Measurements from ENCODE around the gene SLC29A1.

DNA sequence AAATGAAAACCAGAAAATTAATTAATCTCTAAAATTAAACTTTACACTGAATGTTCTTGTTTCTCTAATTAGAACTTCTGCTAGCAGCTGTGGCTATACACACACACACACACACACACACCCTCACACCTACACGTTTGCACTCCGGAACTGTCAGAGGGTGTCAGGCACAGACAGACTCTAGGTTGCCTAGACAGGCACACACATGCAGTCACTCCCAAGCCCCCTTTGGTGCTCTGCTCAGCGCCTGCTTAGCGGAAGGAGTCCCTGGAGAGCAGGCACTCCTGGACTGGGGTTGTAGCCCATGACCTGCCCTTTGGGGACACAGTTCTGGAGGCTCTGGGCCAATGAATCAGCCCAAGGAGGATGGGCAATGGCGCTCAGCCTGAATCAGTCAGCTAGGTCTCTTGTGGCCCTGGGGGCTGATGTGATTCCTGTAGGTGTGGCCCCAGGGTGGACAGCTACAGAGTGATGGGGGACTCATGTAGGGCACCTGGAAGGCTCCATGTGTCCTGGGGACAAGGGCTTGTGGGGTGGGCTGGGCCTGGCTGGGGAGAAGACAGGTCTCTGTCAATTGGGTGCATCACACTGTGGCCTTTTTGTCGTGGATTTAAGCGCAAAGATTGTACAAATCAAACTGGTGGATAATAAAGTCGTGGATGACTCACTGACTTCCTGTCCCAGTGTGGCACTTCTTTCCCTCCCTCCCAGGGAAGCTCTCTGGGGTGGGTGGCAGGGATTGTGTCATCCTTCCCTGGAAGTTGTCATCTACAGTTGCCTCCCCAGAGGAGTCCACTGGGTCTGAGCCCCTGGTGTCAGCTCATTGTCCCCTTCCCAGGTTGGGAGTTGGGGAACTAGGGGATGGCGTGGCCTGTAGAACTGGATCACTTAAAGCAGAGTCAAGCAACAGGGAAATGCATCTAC lies 55.6 kb downstream of the SLC29A1 start:
- TF ChIP-seq POLR2AphosphoS5 (IDR thresholded peaks at IDR 0.05) (no peak), CTCF (IDR thresholded peaks at IDR 0.05) (no peak), POLR2A (IDR thresholded peaks at IDR 0.05) (no peak)

All from breast epithelium (tissue), 3 donors.